T-cell (primary cell): ENCODE data around the gene SCML2. TPM values are rescaled to one million over a fixed set of nuclear protein-coding genes. Genes with fewer than 3 reads are reported as not detected.

ENCODE experiments used
- ATAC-seq, 4 experiments: fragments of 200-7000 bp in 3 of 4; fragments of 150-1000 bp in 1 of 4; cut with Tn5 transposase; replicated peaks in 1 of 4; 1 replicate in 3 of 4; 2 replicates in 1 of 4; pipeline ENCODE4 v1.10.0; 2021; ENCODE audit warnings: moderate library complexity in 3 of 4, mild to moderate bottlenecking in 2 of 4, moderate number of reproducible peaks in 1 of 4
- CTCF ChIA-PET, 2 donors: fragments of 300-600 bp; sonication (Branson Sonifier 250); formaldehyde crosslinking; loops; one replicate each; lab custom pipeline; 2022; ENCODE audit warnings: antibody characterized with exemption in 2 of 2; lab: Charles Lee
- POLR2A ChIA-PET, 2 donors: fragments of 300-600 bp; sonication (Branson Sonifier 250); formaldehyde crosslinking; loops; one replicate each; lab custom pipeline; 2022; ENCODE audit warnings: antibody characterized with exemption in 2 of 2; lab: Charles Lee
- DNase-seq, 35 experiments: peaks; one replicate each; pipeline versions ENCODE4 v3.0.0 to v3.0.0-alpha.2; 2013 to 2023
- H3K27ac ChIP-seq: one replicate; pipeline ENCODE4 v1.5.1; 2013; ENCODE audit warnings: low read length
- H3K27me3 ChIP-seq, 2 experiments: replicated peaks in 1 of 2; 1 replicate in 1 of 2; 2 replicates in 1 of 2; pipeline versions ENCODE4 v1.6.1 to v1.7.0; 2013; ENCODE audit warnings: low read length in 1 of 2, mixed read lengths in 1 of 2; ENCODE audit not compliant: control insufficient read depth in 2 of 2, insufficient read depth in 2 of 2; ENCODE audit errors: extremely low read depth in 1 of 2
- H3K36me3 ChIP-seq, 2 donors: 1 replicate in 1 of 2; 2 replicates in 1 of 2; pipeline versions ENCODE4 v1.6.1 to v1.7.0; 2013; ENCODE audit warnings: low read length in 1 of 2; ENCODE audit not compliant: control insufficient read depth in 2 of 2, insufficient read depth in 1 of 2; ENCODE audit errors: extremely low read depth in 1 of 2
- H3K4me1 ChIP-seq, 2 experiments: 1 replicate in 1 of 2; 2 replicates in 1 of 2; pipeline versions ENCODE4 v1.6.1 to v1.7.0; 2013; ENCODE audit warnings: low read length in 2 of 2, mixed read lengths in 1 of 2; ENCODE audit not compliant: insufficient read depth in 2 of 2, control insufficient read depth in 1 of 2; ENCODE audit errors: extremely low read depth in 1 of 2
- H3K4me3 ChIP-seq, 2 donors: 1 replicate in 1 of 2; 2 replicates in 1 of 2; pipeline versions ENCODE4 v1.5.1 to v1.7.0; 2013; ENCODE audit warnings: mild to moderate bottlenecking in 2 of 2, low read length in 1 of 2, moderate library complexity in 1 of 2; ENCODE audit not compliant: control insufficient read depth in 1 of 2; ENCODE audit errors: extremely low read depth in 1 of 2
- H3K9me3 ChIP-seq: 2 replicates; pipeline ENCODE4 v1.7.0; 2013
- H3K27ac Mint-ChIP-seq, 2 donors: one replicate each; pipeline ENCODE4 v1.8.0; 2020 to 2021; ENCODE audit warnings: mild to moderate bottlenecking in 2 of 2, mixed read lengths in 2 of 2
- H3K27me3 Mint-ChIP-seq, 2 donors: one replicate each; pipeline ENCODE4 v1.8.0; 2021 to 2022; ENCODE audit warnings: mixed read lengths in 2 of 2
- H3K36me3 Mint-ChIP-seq: one replicate; pipeline ENCODE4 v1.8.0; 2021; ENCODE audit warnings: mixed read lengths
- H3K4me1 Mint-ChIP-seq, 3 donors: one replicate each; pipeline ENCODE4 v1.8.0; 2020 to 2022; ENCODE audit warnings: mixed read lengths in 3 of 3, mild to moderate bottlenecking in 1 of 3
- H3K4me3 Mint-ChIP-seq, 3 donors: one replicate each; pipeline ENCODE4 v1.8.0; 2020 to 2022; ENCODE audit warnings: mild to moderate bottlenecking in 3 of 3, mixed read lengths in 3 of 3, moderate library complexity in 3 of 3
- H3K9me3 Mint-ChIP-seq, 3 donors: one replicate each; pipeline ENCODE4 v1.8.0; 2020 to 2022; ENCODE audit warnings: mixed read lengths in 3 of 3
- whole genome bisulfite sequencing: methylation state at CpG from one replicate; pipeline ENCODE4 v1.1.5; 2013; ENCODE audit warnings: missing lambda C conversion rate; ENCODE audit not compliant: insufficient coverage; 5-methylcytosine and 5-hydroxymethylcytosine counted together
- total RNA-seq, 35 experiments: library from RNA in 6 of 35; stranded (reverse) in 6 of 35; fragments of 120-200 nt in 1 of 35; gene quantifications; one replicate each; pipeline versions ENCODE4 v1.2.1 to v1.2.4 and lab custom pipeline; 2013 to 2026

Gene SCML2
- total RNA-seq, 5 donors from 2014 or later (not counting 1 experiment from before 2014, with no cell fraction given): 0.75 to 1.1 (median 0.76) TPM

DNA sequence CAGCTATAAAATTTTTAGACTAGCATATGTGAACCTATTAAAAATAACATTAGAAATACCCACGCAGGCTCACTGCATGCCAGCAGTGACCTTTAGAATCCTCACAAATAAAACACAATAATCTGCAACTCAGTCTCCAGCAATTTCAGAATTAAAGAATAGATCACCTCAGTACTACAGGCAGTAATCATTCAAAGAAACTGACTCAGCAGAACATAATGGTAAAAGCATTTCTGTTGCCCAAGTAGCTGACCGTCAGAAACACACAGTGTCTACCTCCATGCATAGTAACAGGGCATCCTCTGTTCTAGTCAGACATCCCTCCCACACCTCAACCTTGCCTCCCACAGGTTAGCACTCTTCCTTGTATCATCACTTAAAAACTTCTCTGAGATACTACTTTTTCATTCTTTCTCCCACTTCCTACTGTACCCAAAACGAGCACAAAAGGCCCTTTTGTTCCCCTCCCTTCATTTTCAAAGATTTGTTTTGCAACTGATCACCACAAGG lies 68.1 kb downstream of the SCML2 start:
- peaks cover 2 to 7% of the 10 kb centered on the region in 2 donors for H3K27me3 Mint-ChIP-seq
- Histone ChIP-seq H3K36me3 (no peaks in the 10 kb centered on the region), H3K4me3 (no peak overlapping the region), H3K4me1 (no peaks in the 10 kb centered on the region), H3K27ac (no peak overlapping the region), H3K27me3 (no peaks in the 10 kb centered on the region), H3K9me3 (no peaks in the 10 kb centered on the region)
- ChIA-PET POLR2A (no interaction called here), CTCF (no interaction called here)
- H3K36me3 Mint-ChIP-seq: no peaks in the 10 kb centered on the region
- ATAC-seq (no peak), DNase-seq (no peak)
- WGBS: no CpG with 5 or more reads among the region's 3 CpGs
- H3K4me1 Mint-ChIP-seq: no peaks in the 10 kb centered on the region
- no peaks in the 10 kb centered on the region for H3K9me3 Mint-ChIP-seq
- H3K4me3 Mint-ChIP-seq: no peak overlapping the region
- no peak overlapping the region for H3K27ac Mint-ChIP-seq

DNA sequence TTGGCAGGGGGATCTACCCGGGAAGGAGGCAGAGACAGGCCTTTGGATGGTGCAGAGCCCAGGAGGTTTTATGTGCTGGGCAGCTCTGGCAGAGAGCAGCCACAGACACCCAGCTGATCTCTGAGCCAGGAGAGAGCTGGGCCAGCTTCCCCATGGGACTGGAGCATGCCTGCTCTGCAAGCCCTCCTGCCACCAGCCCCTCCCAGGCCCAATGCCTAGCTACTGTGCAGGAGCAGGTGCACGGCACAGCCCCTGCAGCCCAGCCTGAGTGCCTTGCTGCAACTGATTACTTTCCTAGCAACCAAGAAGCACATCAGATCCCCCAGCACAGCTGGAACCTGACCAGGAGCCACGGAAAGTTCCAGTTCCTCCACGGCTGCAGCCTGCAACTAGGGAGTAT lies 76.0 kb downstream of the SCML2 start:
- Histone ChIP-seq H3K27ac (no peak overlapping the region), H3K36me3 (no peaks in the 10 kb centered on the region), H3K27me3 (no peaks in the 10 kb centered on the region), H3K4me3 (no peak overlapping the region), H3K9me3 (no peaks in the 10 kb centered on the region), H3K4me1 (no peaks in the 10 kb centered on the region)
- Mint-ChIP-seq H3K36me3 (peaks cover 11% of the 10 kb centered on the region), H3K4me1 (no peaks in the 10 kb centered on the region), H3K4me3 (no peak overlapping the region), H3K27ac (no peak overlapping the region), H3K27me3 (peaks cover 0 to 4% of the 10 kb centered on the region in 2 donors), H3K9me3 (peaks cover 8 to 20% (median 11%) of the 10 kb centered on the region in 3 donors)
- DNase-seq (no peak), ATAC-seq (no peak)
- POLR2A ChIA-PET: no interaction called here
- CTCF ChIA-PET: no interaction called here
- 90% methylated on average over 2 of the region's 4 CpGs for WGBS

DNA sequence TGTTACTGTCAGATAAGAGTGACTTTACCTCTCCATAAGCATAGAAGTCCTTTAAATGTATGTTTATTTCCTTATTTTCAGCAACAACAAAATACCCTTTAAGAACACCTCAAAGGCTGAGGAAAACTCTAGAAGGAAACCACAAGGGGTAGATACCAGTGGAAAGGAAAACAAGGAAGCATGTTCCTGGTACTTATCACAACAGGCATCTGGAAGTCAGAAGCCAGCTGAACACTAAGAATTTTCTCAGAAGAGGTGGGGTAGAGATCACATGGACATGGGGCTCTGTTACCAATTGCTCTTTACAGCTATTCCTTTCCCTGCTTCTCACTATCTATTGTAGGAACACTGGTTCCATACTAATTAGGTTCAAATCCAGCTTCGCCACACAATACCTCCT lies 82.3 kb downstream of the SCML2 start:
- no peaks in the 10 kb centered on the region for H3K9me3 ChIP-seq
- no peaks in the 10 kb centered on the region for H3K4me1 ChIP-seq
- H3K36me3 ChIP-seq: no peaks in the 10 kb centered on the region
- Mint-ChIP-seq H3K27ac (no peak overlapping the region), H3K4me1 (no peaks in the 10 kb centered on the region), H3K36me3 (peaks cover 7% of the 10 kb centered on the region), H3K27me3 (peaks cover 0 to 5% of the 10 kb centered on the region in 2 donors), H3K9me3 (peaks cover under 1 to 9% (median 1%) of the 10 kb centered on the region in 3 donors), H3K4me3 (no peak overlapping the region)
- ChIA-PET CTCF (no interaction called here), POLR2A (no interaction called here)
- no peak overlapping the region for H3K4me3 ChIP-seq
- H3K27me3 ChIP-seq: no peaks in the 10 kb centered on the region
- WGBS: no CpG with 5 or more reads among the region's 1 CpG
- no peak for ATAC-seq
- DNase-seq: no peak
- H3K27ac ChIP-seq: no peak overlapping the region

GRCh38 chrX:18271725-18272124 lies 82.8 kb downstream of the SCML2 start:
- no peak overlapping the region for H3K4me3 ChIP-seq

DNA sequence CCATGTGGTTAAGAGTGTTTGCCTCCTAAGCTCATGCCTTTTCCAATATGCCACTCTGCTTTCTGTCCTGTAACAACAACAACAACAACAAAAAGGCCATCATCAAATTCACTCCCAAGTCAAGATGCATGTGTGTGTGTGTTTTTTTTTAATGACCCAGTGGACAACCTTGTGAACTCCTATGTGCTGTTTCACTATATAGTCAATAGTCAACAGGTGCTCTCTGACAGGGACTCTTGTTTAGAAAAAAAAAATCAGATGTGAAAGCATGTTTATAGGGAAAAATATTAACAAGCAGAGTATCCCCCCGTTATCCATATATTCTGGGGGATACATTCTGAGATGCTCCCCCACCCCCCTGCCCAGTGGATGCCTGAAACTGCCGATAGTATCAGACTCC lies 83.2 kb downstream of the SCML2 start:
- Mint-ChIP-seq H3K4me1 (no peaks in the 10 kb centered on the region), H3K9me3 (peaks cover 0 to 9% (median 7%) of the 10 kb centered on the region in 3 donors), H3K27me3 (peaks cover 0 to 10% of the 10 kb centered on the region in 2 donors), H3K27ac (no peak overlapping the region), H3K36me3 (peaks cover 7% of the 10 kb centered on the region), H3K4me3 (no peak overlapping the region)
- WGBS: no CpG with 5 or more reads among the region's 2 CpGs
- Histone ChIP-seq H3K36me3 (no peaks in the 10 kb centered on the region), H3K27me3 (no peaks in the 10 kb centered on the region), H3K4me1 (no peaks in the 10 kb centered on the region), H3K9me3 (no peaks in the 10 kb centered on the region), H3K27ac (no peak overlapping the region), H3K4me3 (no peak overlapping the region)
- POLR2A ChIA-PET: no interaction called here
- no peak for ATAC-seq
- CTCF ChIA-PET: no interaction called here
- no peak for DNase-seq

More at GRCh38 chrX:18271725-18272124, 82.8 kb downstream of the SCML2 start:
- H3K4me1 Mint-ChIP-seq: no peaks in the 10 kb centered on the region
- Histone ChIP-seq H3K27ac (no peak overlapping the region), H3K4me1 (no peaks in the 10 kb centered on the region), H3K27me3 (no peaks in the 10 kb centered on the region), H3K36me3 (no peaks in the 10 kb centered on the region), H3K9me3 (no peaks in the 10 kb centered on the region)
- ChIA-PET CTCF (no interaction called here), POLR2A (no interaction called here)
- ATAC-seq: no peak
- no peak overlapping the region for H3K4me3 Mint-ChIP-seq
- WGBS: no CpG with 5 or more reads among the region's 1 CpG
- peaks cover 7% of the 10 kb centered on the region for H3K36me3 Mint-ChIP-seq
- H3K27ac Mint-ChIP-seq: no peak overlapping the region
- H3K9me3 Mint-ChIP-seq: peaks cover 1 to 9% (median 5%) of the 10 kb centered on the region in 3 donors
- DNase-seq: no peak
- peaks cover 0 to 10% of the 10 kb centered on the region in 2 donors for H3K27me3 Mint-ChIP-seq

- Histone ChIP-seq H3K27ac (no peak overlapping the region), H3K4me1 (no peaks in the 10 kb centered on the region), H3K9me3 (no peaks in the 10 kb centered on the region), H3K4me3 (no peak overlapping the region), H3K36me3 (no peaks in the 10 kb centered on the region), H3K27me3 (no peaks in the 10 kb centered on the region)
- Mint-ChIP-seq H3K27ac (no peak overlapping the region), H3K27me3 (no peaks in the 10 kb centered on the region), H3K4me1 (no peaks in the 10 kb centered on the region), H3K9me3 (no peaks in the 10 kb centered on the region), H3K4me3 (no peak overlapping the region), H3K36me3 (peaks cover 13% of the 10 kb centered on the region)
- ChIA-PET CTCF (no interaction called here), POLR2A (no interaction called here)
- DNase-seq (no peak), ATAC-seq (no peak)
- 100% methylated on average over 1 of the region's 1 CpG for WGBS
Observed at GRCh38 chrX:18255059-18255458, 99.4 kb downstream of the SCML2 start.
